ENCODE measurements around the gene MRE11.

- TF ChIP-seq, protein P1, sequence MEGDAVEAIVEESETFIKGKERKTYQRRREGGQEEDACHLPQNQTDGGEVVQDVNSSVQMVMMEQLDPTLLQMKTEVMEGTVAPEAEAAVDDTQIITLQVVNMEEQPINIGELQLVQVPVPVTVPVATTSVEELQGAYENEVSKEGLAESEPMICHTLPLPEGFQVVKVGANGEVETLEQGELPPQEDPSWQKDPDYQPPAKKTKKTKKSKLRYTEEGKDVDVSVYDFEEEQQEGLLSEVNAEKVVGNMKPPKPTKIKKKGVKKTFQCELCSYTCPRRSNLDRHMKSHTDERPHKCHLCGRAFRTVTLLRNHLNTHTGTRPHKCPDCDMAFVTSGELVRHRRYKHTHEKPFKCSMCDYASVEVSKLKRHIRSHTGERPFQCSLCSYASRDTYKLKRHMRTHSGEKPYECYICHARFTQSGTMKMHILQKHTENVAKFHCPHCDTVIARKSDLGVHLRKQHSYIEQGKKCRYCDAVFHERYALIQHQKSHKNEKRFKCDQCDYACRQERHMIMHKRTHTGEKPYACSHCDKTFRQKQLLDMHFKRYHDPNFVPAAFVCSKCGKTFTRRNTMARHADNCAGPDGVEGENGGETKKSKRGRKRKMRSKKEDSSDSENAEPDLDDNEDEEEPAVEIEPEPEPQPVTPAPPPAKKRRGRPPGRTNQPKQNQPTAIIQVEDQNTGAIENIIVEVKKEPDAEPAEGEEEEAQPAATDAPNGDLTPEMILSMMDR (IDR thresholded peaks at IDR 0.05): no peak
- no peak for TF ChIP-seq POLR2A (IDR thresholded peaks at IDR 0.05)
Measured at GRCh38 chr11:94401773-94402265, 91.8 kb downstream of the MRE11 start.
